Nephron (organoid): Measurements from ENCODE around the gene HOXA3.

Experiments
- H3K27ac Mint-ChIP-seq, 3 experiments: 2 replicates each; pipeline ENCODE4 v1.8.0; 2020; ENCODE audit warnings: mixed read lengths in 3 of 3, mild to moderate bottlenecking in 2 of 3, moderate library complexity in 1 of 3
- H3K27me3 Mint-ChIP-seq: 2 replicates; pipeline ENCODE4 v1.8.0; 2021; ENCODE audit warnings: low read depth, mild to moderate bottlenecking, moderate library complexity, mixed read lengths
- H3K36me3 Mint-ChIP-seq: 2 replicates; pipeline ENCODE4 v1.8.0; 2020; ENCODE audit warnings: low read depth, mixed read lengths
- H3K4me1 Mint-ChIP-seq: 2 replicates; pipeline ENCODE4 v1.8.0; 2020; ENCODE audit warnings: mixed read lengths
- H3K4me3 Mint-ChIP-seq, 3 experiments: 2 replicates each; pipeline ENCODE4 v1.8.0; 2020; ENCODE audit warnings: mild to moderate bottlenecking in 3 of 3, mixed read lengths in 3 of 3, moderate library complexity in 2 of 3
- H3K9me3 Mint-ChIP-seq: 2 replicates; pipeline ENCODE4 v1.8.0; 2020; ENCODE audit warnings: mixed read lengths
- CTCF ChIP-seq, 3 experiments: fragments of 200-600 bp; sonication (generic); IDR thresholded peaks; one replicate each; pipeline ENCODE4 v1.5.0; 2021; ENCODE audit warnings: antibody characterized with exemption in 3 of 3; ENCODE audit not compliant: unreplicated experiment in 3 of 3

Gene HOXA3

GRCh38 chr7:27164367-27165088, 12.1 kb upstream of the HOXA3 start:
- H3K4me1 Mint-ChIP-seq = peaks cover 14% of the 10 kb centered on the region
- peak overlapping the region; percentile 92 to 95 (median 93) for H3K4me3 Mint-ChIP-seq
- H3K9me3 Mint-ChIP-seq = no peaks in the 10 kb centered on the region
- H3K27me3 Mint-ChIP-seq = peaks cover 5% of the 10 kb centered on the region
- H3K36me3 Mint-ChIP-seq = peaks cover 63% of the 10 kb centered on the region
- peak in 1 of 3 experiments; percentile 10 for TF ChIP-seq CTCF (IDR thresholded peaks at IDR 0.05; ENCODE audit: unreplicated experiment in 3 of 3)
- H3K27ac Mint-ChIP-seq = peak overlapping the region; percentile 99 to 100 (median 99)

DNA sequence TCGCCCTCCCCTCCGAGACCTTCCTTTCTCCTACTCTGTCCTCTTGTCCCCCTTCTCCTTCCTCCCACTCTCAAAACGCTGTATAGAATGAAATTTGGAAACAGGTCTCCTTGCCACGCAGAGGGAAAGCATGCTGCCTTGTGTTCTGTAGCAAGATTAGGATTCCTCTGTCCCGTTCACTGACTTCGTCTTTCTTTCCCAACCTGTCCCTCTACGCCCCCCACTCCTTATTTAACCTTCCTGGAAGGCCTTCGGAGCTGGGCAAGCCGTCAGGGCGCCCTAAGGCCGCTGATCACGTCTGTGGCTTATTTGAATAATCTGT, 11.6 kb upstream of the HOXA3 start:
- Mint-ChIP-seq H3K36me3 (peaks cover 60% of the 10 kb centered on the region), H3K9me3 (no peaks in the 10 kb centered on the region), H3K4me1 (peaks cover 19% of the 10 kb centered on the region), H3K4me3 (peak overlapping the region; percentile 92 to 95 (median 93)), H3K27ac (peak overlapping the region; percentile 99 to 100 (median 99)), H3K27me3 (peaks cover 4% of the 10 kb centered on the region)
- peak in 1 of 3 experiments; percentile 12 for TF ChIP-seq CTCF (IDR thresholded peaks at IDR 0.05; ENCODE audit: unreplicated experiment in 3 of 3)

DNA sequence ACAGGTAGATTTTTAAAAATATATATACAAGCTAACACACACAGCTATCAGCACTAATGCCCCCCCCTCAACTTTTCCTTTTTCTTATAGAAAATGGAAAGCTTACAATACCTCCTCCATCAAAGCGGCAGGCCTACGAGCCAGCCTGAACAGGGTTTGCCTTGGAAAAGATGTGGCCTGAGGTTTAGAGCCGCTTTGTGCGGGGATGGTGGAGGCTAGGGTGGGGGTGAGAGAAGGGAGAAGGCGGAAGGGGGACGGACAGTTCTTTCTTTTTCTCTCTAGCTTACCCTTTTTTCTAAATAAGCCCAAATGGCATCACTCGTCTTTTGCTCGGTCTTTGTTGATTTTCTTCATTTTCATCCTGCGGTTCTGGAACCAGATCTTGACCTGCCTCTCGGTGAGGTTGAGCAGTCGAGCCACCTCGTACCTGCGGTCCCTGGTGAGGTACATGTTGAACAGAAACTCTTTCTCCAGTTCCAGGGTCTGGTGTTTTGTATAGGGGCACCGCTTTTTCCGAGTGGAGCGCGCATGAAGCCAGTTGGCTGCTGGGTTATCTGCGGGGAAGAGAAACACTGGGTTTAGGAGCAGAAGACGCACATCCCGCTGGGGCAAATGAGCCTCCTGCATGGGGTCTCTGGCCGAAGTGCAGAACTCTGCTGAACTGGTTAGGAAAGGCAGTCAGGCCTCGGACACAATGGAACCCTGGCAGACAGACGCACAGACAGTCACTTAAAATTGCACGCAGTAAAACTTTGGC, 11.1 kb upstream of the HOXA3 start:
- peak overlapping the region; percentile 92 to 95 (median 93) for H3K4me3 Mint-ChIP-seq
- H3K27me3 Mint-ChIP-seq = no peaks in the 10 kb centered on the region
- H3K9me3 Mint-ChIP-seq = no peaks in the 10 kb centered on the region
- H3K4me1 Mint-ChIP-seq = peaks cover 25% of the 10 kb centered on the region
- H3K36me3 Mint-ChIP-seq = peaks cover 54% of the 10 kb centered on the region
- H3K27ac Mint-ChIP-seq = peak overlapping the region; percentile 99 to 100 (median 99)
- no peak for TF ChIP-seq CTCF (IDR thresholded peaks at IDR 0.05; ENCODE audit: unreplicated experiment in 3 of 3)

- H3K27ac Mint-ChIP-seq = peak overlapping the region; percentile 99 to 100 (median 99)
- peak overlapping the region; percentile 92 to 95 (median 93) for H3K4me3 Mint-ChIP-seq
- peaks cover 47% of the 10 kb centered on the region for H3K36me3 Mint-ChIP-seq
- H3K4me1 Mint-ChIP-seq = peaks cover 29% of the 10 kb centered on the region
- no peaks in the 10 kb centered on the region for H3K27me3 Mint-ChIP-seq
- TF ChIP-seq CTCF (IDR thresholded peaks at IDR 0.05; ENCODE audit: unreplicated experiment in 3 of 3) = no peak
- H3K9me3 Mint-ChIP-seq = no peaks in the 10 kb centered on the region
Observed at GRCh38 chr7:27162561-27163287, 10.3 kb upstream of the HOXA3 start.

GRCh38 chr7:27161721-27162560, 9.6 kb upstream of the HOXA3 start:
- peak overlapping the region; percentile 92 to 95 (median 93) for H3K4me3 Mint-ChIP-seq
- no peaks in the 10 kb centered on the region for H3K27me3 Mint-ChIP-seq
- H3K9me3 Mint-ChIP-seq = no peaks in the 10 kb centered on the region

More at GRCh38 chr7:27161721-27162560, 9.6 kb upstream of the HOXA3 start:
- Mint-ChIP-seq H3K36me3 (peaks cover 39% of the 10 kb centered on the region), H3K4me1 (peaks cover 29% of the 10 kb centered on the region), H3K27ac (peak overlapping the region; percentile 99 to 100 (median 99))
- no peak for TF ChIP-seq CTCF (IDR thresholded peaks at IDR 0.05; ENCODE audit: unreplicated experiment in 3 of 3)
